B cell (primary cell): ENCODE measurements around the gene NHSL2. TPM values are rescaled to one million over a fixed set of nuclear protein-coding genes. Genes with fewer than 3 reads are reported as not detected.

Experiments
- ATAC-seq: fragments of 200-7000 bp; cut with Tn5 transposase; one replicate; pipeline ENCODE4 v1.10.0; 2021; ENCODE audit warnings: low read depth, mild to moderate bottlenecking, moderate number of reproducible peaks, moderate library complexity
- CTCF ChIA-PET: fragments of 350-600 bp; sonication (Branson Sonifier 250); formaldehyde crosslinking; loops from one replicate; lab custom pipeline; 2021; ENCODE audit warnings: antibody characterized with exemption, inconsistent platforms; lab: Charles Lee
- POLR2A ChIA-PET: fragments of 350-600 bp; sonication (Branson Sonifier 250); formaldehyde crosslinking; loops from one replicate; lab custom pipeline; 2021; ENCODE audit warnings: antibody characterized with exemption; lab: Charles Lee
- DNase-seq: peaks from one replicate; pipeline ENCODE4 v3.0.0; 2013
- H2AFZ ChIP-seq: 2 replicates; pipeline ENCODE4 v1.6.1; 2012; ENCODE audit warnings: mild to moderate bottlenecking, low read depth, low read length; ENCODE audit not compliant: insufficient read depth, poor library complexity, severe bottlenecking
- H3K27ac ChIP-seq, 2 donors: 1 replicate in 1 of 2; 2 replicates in 1 of 2; pipeline ENCODE4 v1.5.1; 2012 to 2013; ENCODE audit warnings: low read length in 2 of 2, mild to moderate bottlenecking in 2 of 2, moderate library complexity in 1 of 2
- H3K27me3 ChIP-seq, 4 experiments: fragments of 200-600 bp in 1 of 4; sonication (generic) in 1 of 4; replicated peaks in 1 of 4; 1 replicate in 2 of 4; 2 replicates in 2 of 4; pipeline versions ENCODE4 v1.6.1 to v1.7.0; 2013 to 2016; ENCODE audit warnings: low read length in 3 of 4, mild to moderate bottlenecking in 2 of 4, mixed read lengths in 1 of 4, moderate library complexity in 1 of 4; ENCODE audit not compliant: insufficient read depth in 4 of 4, control insufficient read depth in 3 of 4; ENCODE audit errors: control extremely low read depth in 1 of 4
- H3K36me3 ChIP-seq, 2 experiments: replicated peaks in 1 of 2; 1 replicate in 1 of 2; 2 replicates in 1 of 2; pipeline versions ENCODE4 v1.6.1 to v1.7.1; 2013; ENCODE audit warnings: low read length in 1 of 2; ENCODE audit not compliant: insufficient read depth in 2 of 2, control insufficient read depth in 1 of 2; ENCODE audit errors: control extremely low read depth in 1 of 2, extremely low read depth in 1 of 2
- H3K4me1 ChIP-seq, 2 donors: fragments of 200-600 bp in 1 of 2; sonication (generic) in 1 of 2; 1 replicate in 1 of 2; 2 replicates in 1 of 2; pipeline versions ENCODE4 v1.5.1 to v1.6.1; 2013 to 2017; ENCODE audit warnings: low read length in 2 of 2; ENCODE audit not compliant: control insufficient read depth in 2 of 2, insufficient read depth in 2 of 2
- H3K4me2 ChIP-seq: replicated peaks from 2 replicates; pipeline ENCODE3; 2012; ENCODE audit warnings: mild to moderate bottlenecking, low read depth, low read length; ENCODE audit not compliant: poor library complexity, severe bottlenecking
- H3K4me3 ChIP-seq, 5 experiments: fragments of 200-600 bp in 1 of 5; sonication (generic) in 1 of 5; 1 replicate in 3 of 5; 2 replicates in 2 of 5; pipeline versions ENCODE4 v1.5.1 to v1.7.0; 2011 to 2016; ENCODE audit warnings: low read length in 4 of 5, mild to moderate bottlenecking in 4 of 5, low read depth in 2 of 5, control low read depth in 1 of 5, moderate library complexity in 1 of 5; ENCODE audit not compliant: insufficient read depth in 1 of 5; ENCODE audit errors: control extremely low read depth in 1 of 5, extremely low read depth in 1 of 5
- H3K79me2 ChIP-seq: fragments of 200-600 bp; sonication (generic); one replicate; pipeline ENCODE4 v1.6.0; 2016; ENCODE audit warnings: low read length; ENCODE audit not compliant: control insufficient read depth, insufficient read depth
- H3K9ac ChIP-seq: fragments of 200-600 bp; sonication (generic); 2 replicates; pipeline ENCODE4 v1.6.1; 2017; ENCODE audit warnings: mild to moderate bottlenecking, low read length, moderate library complexity
- H3K9me3 ChIP-seq, 3 donors: one replicate each; pipeline versions ENCODE4 v1.6.1 to v1.7.1; 2013; ENCODE audit warnings: low read length in 2 of 3; ENCODE audit not compliant: control insufficient read depth in 2 of 3, insufficient read depth in 1 of 3; ENCODE audit errors: control extremely low read depth in 1 of 3
- H4K20me1 ChIP-seq: 2 replicates; pipeline ENCODE4 v1.6.0; 2012; ENCODE audit warnings: mild to moderate bottlenecking, low read length; ENCODE audit not compliant: insufficient read depth, control insufficient read depth, poor library complexity, severe bottlenecking
- H3K27ac Mint-ChIP-seq: one replicate; pipeline ENCODE4 v1.8.0; 2021; ENCODE audit warnings: mixed read lengths
- H3K27me3 Mint-ChIP-seq: one replicate; pipeline ENCODE4 v1.8.0; 2021; ENCODE audit warnings: mixed read lengths
- H3K4me1 Mint-ChIP-seq: one replicate; pipeline ENCODE4 v1.8.0; 2021; ENCODE audit warnings: mixed read lengths
- H3K4me3 Mint-ChIP-seq: one replicate; pipeline ENCODE4 v1.8.0; 2021; ENCODE audit warnings: mixed read lengths
- H3K9me3 Mint-ChIP-seq: one replicate; pipeline ENCODE4 v1.8.0; 2022; ENCODE audit warnings: mixed read lengths; ENCODE audit not compliant: insufficient read depth
- CTCF ChIP-seq: fragments of 200-600 bp; IDR thresholded peaks from one replicate; pipeline ENCODE4 v1.8.0; 2022; ENCODE audit warnings: antibody characterized with exemption, mild to moderate bottlenecking
- EZH2 ChIP-seq: IDR thresholded peaks from 2 replicates; pipeline ENCODE4 v1.6.1; 2012; ENCODE audit warnings: borderline replicate concordance, low read depth, mild to moderate bottlenecking, moderate library complexity, low read length; ENCODE audit not compliant: insufficient read depth, poor library complexity, severe bottlenecking
- WGBS: methylation state at CpG from one replicate; pipeline ENCODE4 v1.1.5; 2013; ENCODE audit warnings: missing lambda C conversion rate; ENCODE audit not compliant: insufficient coverage; 5-methylcytosine and 5-hydroxymethylcytosine counted together
- intact Hi-C: fragments of 100-400 bp; cut with micrococcal nuclease; formaldehyde crosslinking; loops from one replicate; pipeline ENCODE4 v1.10.0; 2022
- polyA plus RNA-seq: library from polyadenylated mRNA; depleted of rRNA; stranded (reverse); fragments of >200 nt; gene quantifications from 2 replicates; pipeline ENCODE4 v1.2.3, GENCODE V29; 2012
- total RNA-seq, 2 donors: library from RNA; stranded (reverse); fragments of 120-200 nt in 1 of 2; gene quantifications; 1 replicate in 1 of 2; 2 replicates in 1 of 2; pipeline versions ENCODE4 v1.2.3 to v1.2.4, GENCODE V29; 2013 to 2022

NHSL2 gene
- total and polyA plus RNA-seq, 2 donors (not counting 1 experiment from before 2014, with no cell fraction given) = 0.16 to 1.7 TPM

DNA sequence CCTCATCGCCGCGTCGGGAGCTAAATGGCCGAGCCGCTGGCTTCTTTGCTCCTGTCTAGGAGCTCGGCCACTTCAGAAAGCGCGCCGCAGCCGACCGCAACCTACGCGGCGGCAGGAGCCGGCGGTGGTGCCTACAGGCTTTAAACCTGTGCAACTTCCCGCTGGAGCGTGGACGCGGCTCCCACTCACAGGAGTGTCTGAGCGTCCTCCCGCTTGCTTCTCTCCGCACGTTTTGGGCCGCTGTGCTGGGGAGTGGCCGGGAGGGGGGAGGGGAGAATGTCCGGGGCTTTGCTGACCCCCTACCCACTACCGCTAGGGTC, 1.0 kb downstream of the NHSL2 start:
- no peak overlapping the region for H3K4me3 ChIP-seq
- no peaks in the 10 kb centered on the region for H3K36me3 ChIP-seq
- under 1% methylated on average over 21 of the region's 29 CpGs for WGBS
- no peak overlapping the region for H3K9ac ChIP-seq
- no peaks in the 10 kb centered on the region for H3K79me2 ChIP-seq
- Mint-ChIP-seq H3K27me3 (peaks cover 31% of the 10 kb centered on the region), H3K4me3 (peak overlapping the region; percentile 59), H3K4me1 (peaks cover 3% of the 10 kb centered on the region), H3K9me3 (no peaks in the 10 kb centered on the region), H3K27ac (no peak overlapping the region)
- H4K20me1 ChIP-seq = no peaks in the 10 kb centered on the region
- H3K4me1 ChIP-seq = peaks cover 0 to 11% of the 10 kb centered on the region in 2 donors
- intact Hi-C loops = no loop called here
- no peak overlapping the region for H2AFZ ChIP-seq
- DNase-seq = no peak
- H3K27ac ChIP-seq = no peak overlapping the region
- ChIA-PET POLR2A (no interaction called here), CTCF (no interaction called here)
- ATAC-seq = no peak
- no peak for TF ChIP-seq CTCF
- no peak for TF ChIP-seq EZH2
- peaks cover 0 to 14% (median 0%) of the 10 kb centered on the region in 4 experiments for H3K27me3 ChIP-seq
- H3K4me2 ChIP-seq = peak overlapping the region; percentile 64
- H3K9me3 ChIP-seq = no peaks in the 10 kb centered on the region

DNA sequence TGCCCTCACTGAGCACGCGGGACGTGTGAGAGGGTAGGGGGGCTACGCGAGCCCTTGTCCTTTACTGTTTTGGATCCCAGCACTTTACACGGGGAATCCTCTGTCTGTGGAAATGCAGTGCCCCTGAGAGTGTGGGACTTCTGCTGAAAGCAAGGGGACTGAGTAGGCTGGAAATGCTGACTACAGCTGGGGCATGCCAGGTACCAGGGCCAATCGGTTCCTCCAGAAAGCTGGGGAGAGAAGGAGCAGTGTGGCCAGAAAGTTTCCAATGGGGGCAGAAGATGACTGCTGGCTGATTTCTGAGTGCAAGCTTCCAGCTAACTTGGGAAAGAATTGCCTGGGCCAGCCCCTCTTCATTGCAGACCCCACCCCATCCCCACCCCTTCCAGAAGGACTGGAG, 1.5 kb downstream of the NHSL2 start:
- peak overlapping the region; percentile 59 for H3K4me3 Mint-ChIP-seq
- Histone ChIP-seq H4K20me1 (no peaks in the 10 kb centered on the region), H3K36me3 (no peaks in the 10 kb centered on the region), H2AFZ (no peak overlapping the region), H3K27ac (no peak overlapping the region), H3K4me1 (peaks cover 0 to 11% of the 10 kb centered on the region in 2 donors), H3K4me3 (no peak overlapping the region), H3K9ac (no peak overlapping the region), H3K27me3 (peaks cover 0 to 14% (median 0%) of the 10 kb centered on the region in 4 experiments), H3K79me2 (no peaks in the 10 kb centered on the region), H3K4me2 (no peak overlapping the region), H3K9me3 (no peaks in the 10 kb centered on the region)
- DNase-seq (no peak), ATAC-seq (no peak)
- H3K9me3 Mint-ChIP-seq = no peaks in the 10 kb centered on the region
- POLR2A ChIA-PET = no interaction called here
- CTCF ChIA-PET = no interaction called here
- intact Hi-C loops = no loop called here
- H3K27me3 Mint-ChIP-seq = peaks cover 31% of the 10 kb centered on the region
- 58% methylated on average over 3 of the region's 7 CpGs for WGBS
- peaks cover 3% of the 10 kb centered on the region for H3K4me1 Mint-ChIP-seq
- TF ChIP-seq EZH2 = no peak
- TF ChIP-seq CTCF = no peak
- no peak overlapping the region for H3K27ac Mint-ChIP-seq
